IMR-90 (cell line): ENCODE results near the gene TOGARAM2. TPM values are rescaled to one million over a fixed set of nuclear protein-coding genes. Genes with fewer than 3 reads are reported as not detected.

ENCODE experiments used
- ATAC-seq: fragments of 200-7000 bp; cut with Tn5 transposase; 2 replicates; pipeline ENCODE4 v1.9.1; 2020; ENCODE audit warnings: low read depth, mild to moderate bottlenecking, moderate library complexity
- BruUV-seq: library from RNA; stranded (reverse); fragments of 400-500 nt; replicated peaks from 2 replicates; lab custom pipeline; 2021; lab: Mats Ljungman, UMichigan
- CTCF ChIA-PET: fragments of 300-600 bp; formaldehyde crosslinking; extraction: SDS; loops from one replicate; lab custom pipeline; 2021; ENCODE audit warnings: antibody characterized with exemption; lab: Yijun Ruan, JAX
- POLR2A ChIA-PET: fragments of 300-600 bp; sonication (Branson Sonifier 250); formaldehyde crosslinking; loops from one replicate; lab custom pipeline; 2022; ENCODE audit warnings: antibody characterized with exemption; ENCODE audit not compliant: unreplicated experiment; lab: Charles Lee
- DNase-seq: peaks from one replicate; pipeline ENCODE4 v3.0.0; 2013
- H2AFZ ChIP-seq: replicated peaks from 2 replicates; pipeline ENCODE3; 2013; ENCODE audit warnings: low read length, mild to moderate bottlenecking; ENCODE audit not compliant: poor library complexity
- H2AK5ac ChIP-seq: 2 replicates; pipeline ENCODE4 v1.6.1; 2013; ENCODE audit warnings: low read depth, low read length, inconsistent platforms
- H2AK9ac ChIP-seq: replicated peaks from 2 replicates; pipeline ENCODE3; 2013; ENCODE audit warnings: mild to moderate bottlenecking, low read depth, low read length, moderate library complexity; ENCODE audit not compliant: poor library complexity
- H2BK120ac ChIP-seq: 2 replicates; pipeline ENCODE4 v1.6.1; 2013; ENCODE audit warnings: low read depth, low read length, inconsistent platforms
- H2BK15ac ChIP-seq: 3 replicates; pipeline ENCODE4 v1.6.1; 2013; ENCODE audit warnings: low read depth, low read length, inconsistent platforms
- H2BK20ac ChIP-seq: 2 replicates; pipeline ENCODE4 v1.6.1; 2013; ENCODE audit warnings: low read depth, mild to moderate bottlenecking, inconsistent platforms, low read length, moderate library complexity
- H2BK5ac ChIP-seq: 2 replicates; pipeline ENCODE4 v1.6.1; 2013; ENCODE audit warnings: mild to moderate bottlenecking, low read depth, low read length, inconsistent platforms; ENCODE audit not compliant: poor library complexity, severe bottlenecking
- H3K14ac ChIP-seq: replicated peaks from 2 replicates; pipeline ENCODE4 v1.6.1; 2013; ENCODE audit warnings: low read depth, low read length, inconsistent platforms
- H3K18ac ChIP-seq: 2 replicates; pipeline ENCODE4 v1.6.1; 2013; ENCODE audit warnings: low read depth, low read length, control low read depth
- H3K23ac ChIP-seq: 2 replicates; pipeline ENCODE4 v1.6.1; 2013; ENCODE audit warnings: low read depth, low read length, inconsistent platforms
- H3K27ac ChIP-seq: 2 replicates; pipeline ENCODE4 v1.5.1; 2013; ENCODE audit warnings: mild to moderate bottlenecking, control low read depth, low read length; ENCODE audit not compliant: insufficient read depth
- H3K27me3 ChIP-seq: 2 replicates; pipeline ENCODE4 v1.6.1; 2013; ENCODE audit warnings: low read length; ENCODE audit not compliant: control insufficient read depth, insufficient read depth
- H3K36me3 ChIP-seq: 2 replicates; pipeline ENCODE4 v1.6.1; 2013; ENCODE audit warnings: low read length, mixed read lengths; ENCODE audit not compliant: control insufficient read depth, insufficient read depth
- H3K4ac ChIP-seq: 2 replicates; pipeline ENCODE4 v1.6.1; 2013; ENCODE audit warnings: low read depth, low read length, inconsistent platforms
- H3K4me1 ChIP-seq: 2 replicates; pipeline ENCODE4 v1.6.1; 2013; ENCODE audit warnings: low read length, mixed read lengths; ENCODE audit not compliant: control insufficient read depth, insufficient read depth
- H3K4me2 ChIP-seq: 2 replicates; pipeline ENCODE4 v1.6.1; 2013; ENCODE audit warnings: low read depth, mild to moderate bottlenecking, control low read depth, low read length, moderate library complexity
- H3K4me3 ChIP-seq: 2 replicates; pipeline ENCODE4 v1.5.1; 2013; ENCODE audit warnings: low read depth, mild to moderate bottlenecking, control low read depth, low read length, moderate library complexity; ENCODE audit not compliant: insufficient read depth
- H3K56ac ChIP-seq: 2 replicates; pipeline ENCODE4 v1.6.1; 2013; ENCODE audit warnings: low read length, inconsistent platforms; ENCODE audit not compliant: insufficient read depth; ENCODE audit errors: extremely low read depth
- H3K79me1 ChIP-seq, 2 experiments: 2 replicates each; pipeline ENCODE4 v1.6.1; 2013; ENCODE audit warnings: low read length in 2 of 2, inconsistent platforms in 1 of 2, low read depth in 1 of 2
- H3K9ac ChIP-seq: 2 replicates; pipeline ENCODE4 v1.6.1; 2013; ENCODE audit warnings: low read depth, low read length, control low read depth
- H3K9me1 ChIP-seq: 2 replicates; pipeline ENCODE4 v1.6.1; 2013; ENCODE audit warnings: low read length, inconsistent platforms; ENCODE audit not compliant: insufficient read depth
- H3K9me3 ChIP-seq: 2 replicates; pipeline ENCODE4 v1.6.1; 2013; ENCODE audit warnings: low read length; ENCODE audit not compliant: control insufficient read depth, insufficient read depth
- H4K20me1 ChIP-seq: 2 replicates; pipeline ENCODE4 v1.6.1; 2013; ENCODE audit warnings: low read length, inconsistent platforms; ENCODE audit not compliant: insufficient read depth
- H4K5ac ChIP-seq: 2 replicates; pipeline ENCODE4 v1.6.1; 2013; ENCODE audit warnings: mild to moderate bottlenecking, low read depth, low read length, control low read depth
- H4K8ac ChIP-seq, 2 experiments: 2 replicates each; pipeline ENCODE4 v1.6.1; 2013; ENCODE audit warnings: low read depth in 2 of 2, low read length in 2 of 2, control low read depth in 1 of 2, inconsistent platforms in 1 of 2
- H4K91ac ChIP-seq: 2 replicates; pipeline ENCODE4 v1.6.1; 2013; ENCODE audit warnings: low read depth, low read length, inconsistent platforms; ENCODE audit not compliant: insufficient read depth
- BHLHE40 ChIP-seq: fragments of 150-350 bp; IDR thresholded peaks from 2 replicates; pipeline ENCODE4 v1.6.1; 2016; ENCODE audit warnings: mild to moderate bottlenecking, low read depth, low read length
- CEBPB ChIP-seq: IDR thresholded peaks from 2 replicates; pipeline ENCODE4 v1.6.1; 2012; ENCODE audit warnings: low read depth, low read length, improper control_type of control experiment
- CHD1 ChIP-seq: IDR thresholded peaks from 2 replicates; pipeline ENCODE4 v1.6.1; 2012; ENCODE audit warnings: low read depth, low read length, improper control_type of control experiment
- CTCF ChIP-seq: conservative IDR thresholded peaks from 2 replicates; pipeline ENCODE4 v1.5.1; 2012; ENCODE audit warnings: mild to moderate bottlenecking, low read depth, low read length, improper control_type of control experiment
- ELK1 ChIP-seq: fragments of 150-350 bp; IDR thresholded peaks from 2 replicates; pipeline ENCODE4 v1.6.1; 2016; ENCODE audit warnings: low read depth, mild to moderate bottlenecking, low read length, moderate library complexity, borderline replicate concordance
- FOS ChIP-seq: fragments of 150-350 bp; IDR thresholded peaks from 2 replicates; pipeline ENCODE4 v1.6.1; 2016; ENCODE audit warnings: low read depth, low read length
- MAFK ChIP-seq: IDR thresholded peaks from 2 replicates; pipeline ENCODE4 v1.6.1; 2012; ENCODE audit warnings: low read depth, low read length, improper control_type of control experiment
- MAZ ChIP-seq: IDR thresholded peaks from 2 replicates; pipeline ENCODE4 v1.6.1; 2012; ENCODE audit warnings: low read depth, mild to moderate bottlenecking, low read length, improper control_type of control experiment, moderate library complexity, borderline replicate concordance
- MXI1 ChIP-seq: IDR thresholded peaks from 2 replicates; pipeline ENCODE4 v1.6.1; 2012; ENCODE audit warnings: low read depth, mild to moderate bottlenecking, low read length, moderate library complexity, borderline replicate concordance
- NFE2L2 ChIP-seq: fragments of 150-350 bp; IDR thresholded peaks from 2 replicates; pipeline ENCODE4 v1.6.1; 2016; ENCODE audit warnings: low read depth, mild to moderate bottlenecking, low read length
- POLR2A ChIP-seq: IDR thresholded peaks from 2 replicates; pipeline ENCODE4 v1.6.1; 2012; ENCODE audit warnings: mild to moderate bottlenecking, low read depth, low read length
- RAD21 ChIP-seq: IDR thresholded peaks from 2 replicates; pipeline ENCODE4 v1.6.1; 2012; ENCODE audit warnings: low read length, improper control_type of control experiment
- RCOR1 ChIP-seq: IDR thresholded peaks from 2 replicates; pipeline ENCODE4 v1.6.1; 2012; ENCODE audit warnings: mild to moderate bottlenecking, low read length, improper control_type of control experiment; ENCODE audit not compliant: insufficient replicate concordance
- RFX5 ChIP-seq: IDR thresholded peaks from 2 replicates; pipeline ENCODE4 v1.8.0; 2012; ENCODE audit warnings: low read depth, mild to moderate bottlenecking, low read length, moderate library complexity
- SMC3 ChIP-seq: fragments of 150-350 bp; IDR thresholded peaks from 2 replicates; pipeline ENCODE4 v1.6.1; 2016; ENCODE audit warnings: low read depth, mild to moderate bottlenecking, antibody characterized with exemption, low read length, moderate library complexity
- USF2 ChIP-seq: fragments of 150-350 bp; IDR thresholded peaks from 2 replicates; pipeline ENCODE4 v1.6.1; 2017; ENCODE audit warnings: mild to moderate bottlenecking, antibody characterized with exemption, low read length, low read depth
- WGBS, 2 experiments: methylation state at CpG; one replicate each; pipeline versions ENCODE4 v1.1.5 to v1.1.7; 2013; ENCODE audit warnings: missing lambda C conversion rate in 2 of 2; ENCODE audit not compliant: insufficient read length in 1 of 2; ENCODE audit errors: extremely low coverage in 2 of 2; 5-methylcytosine and 5-hydroxymethylcytosine counted together
- dilution Hi-C: fragments of 300-500 bp; cut with HindIII; formaldehyde crosslinking; loops from one replicate; pipeline ENCODE4 v1.14.3; 2018; ENCODE audit warnings: low sequenced_read_pairs; ENCODE audit not compliant: unreplicated experiment
- in situ Hi-C: fragments of 300-500 bp; cut with MboI; formaldehyde crosslinking; loops from 3 replicates; pipeline ENCODE4 v1.14.3; 2019; ENCODE audit warnings: low sequenced_read_pairs, inconsistent platforms, mixed read lengths
- intact Hi-C: fragments of 100-400 bp; cut with micrococcal nuclease; formaldehyde crosslinking; loops from 2 replicates; pipeline ENCODE4 v1.10.0; 2022
- polyA plus RNA-seq, 3 experiments: library from polyadenylated mRNA; depleted of rRNA; stranded (reverse); fragments of >200 nt; gene quantifications; 2 replicates each; pipeline ENCODE4 v1.2.3, GENCODE V29; 2012; ENCODE audit warnings: low replicate concordance in 1 of 3
- total RNA-seq: library from RNA; depleted of rRNA; stranded (reverse); fragments of >200 nt; gene quantifications from 2 replicates; pipeline ENCODE4 v1.2.3, GENCODE V29; 2012

Gene TOGARAM2
- total and polyA plus RNA-seq, 2 of the 4 experiments (the other 2 are of a cell fraction), result under 0.01 to 0.38 TPM

DNA sequence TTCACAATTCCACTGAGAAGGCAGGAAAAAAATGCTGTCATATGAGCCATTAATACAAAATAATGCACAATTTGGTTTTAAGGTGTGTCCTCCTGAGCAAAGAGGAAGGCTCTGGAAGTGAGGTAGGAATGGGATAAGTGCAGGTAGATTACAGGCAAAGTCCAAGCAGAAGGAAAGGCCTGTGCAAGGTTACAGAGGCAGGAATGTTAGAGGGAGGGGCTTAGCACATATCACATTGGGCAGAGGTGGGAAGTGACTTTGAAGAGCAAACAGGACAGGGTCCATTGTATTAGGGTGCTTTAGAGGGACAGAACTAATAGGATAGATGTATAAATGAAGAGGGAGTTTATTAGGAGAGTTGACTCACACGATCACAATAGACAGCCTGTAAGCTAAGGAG, 119.5 kb downstream of the TOGARAM2 start:
- H3K18ac ChIP-seq, result no peak overlapping the region
- no peak overlapping the region for H4K8ac ChIP-seq
- ATAC-seq (no peak), DNase-seq (no peak)
- H4K20me1 ChIP-seq, result no peaks in the 10 kb centered on the region
- WGBS, 2 experiments, result 75% methylated on average over 1 of the region's 1 CpG; no CpG with 5 or more reads in 1 of the 2 experiments
- H4K91ac ChIP-seq, result no peak overlapping the region
- BruUV-seq, result no TSS peak
- no peak overlapping the region for H3K4me2 ChIP-seq
- H2AK5ac ChIP-seq, result no peak overlapping the region
- no peak overlapping the region for H3K4me3 ChIP-seq
- H2BK120ac ChIP-seq, result no peak overlapping the region
- ChIA-PET POLR2A (no interaction called here), CTCF (no interaction called here)
- no peaks in the 10 kb centered on the region for H3K36me3 ChIP-seq
- H3K14ac ChIP-seq, result no peak overlapping the region
- H2BK15ac ChIP-seq, result no peak overlapping the region
- no peaks in the 10 kb centered on the region; the same call in 1 of the 2 replicates for H3K27me3 ChIP-seq
- H3K4me1 ChIP-seq, result no peaks in the 10 kb centered on the region
- dilution Hi-C loops, result no loop called here
- no peaks in the 10 kb centered on the region; the same call in 1 of the 2 replicates for H3K9me1 ChIP-seq
- no peak overlapping the region for H3K9ac ChIP-seq
- H3K56ac ChIP-seq, result no peak overlapping the region
- no peak for TF ChIP-seq CEBPB
- TF ChIP-seq SMC3, result no peak
- no peak for TF ChIP-seq POLR2A
- no peak for TF ChIP-seq ELK1
- no peak for TF ChIP-seq NFE2L2
- TF ChIP-seq USF2, result no peak
- TF ChIP-seq MAFK, result no peak
- no peak for TF ChIP-seq RAD21
- TF ChIP-seq CTCF, result no peak
- no peak for TF ChIP-seq RFX5
- TF ChIP-seq BHLHE40, result no peak
- no peak for TF ChIP-seq MAZ
- TF ChIP-seq CHD1, result no peak
- no peak for TF ChIP-seq MXI1
- TF ChIP-seq FOS, result no peak
- no peak for TF ChIP-seq RCOR1
- no peak overlapping the region for H3K4ac ChIP-seq
- H3K9me3 ChIP-seq, result no peaks in the 10 kb centered on the region
- no peak overlapping the region for H2BK5ac ChIP-seq
- no peak overlapping the region for H2BK20ac ChIP-seq
- no peak overlapping the region for H3K23ac ChIP-seq
- intact Hi-C loops, result no loop called here
- H3K27ac ChIP-seq, result no peak overlapping the region
- H2AFZ ChIP-seq, result no peak overlapping the region
- in situ Hi-C loops, result no loop called here
- H2AK9ac ChIP-seq, result no peak overlapping the region
- no peaks in the 10 kb centered on the region for H3K79me1 ChIP-seq
- H4K5ac ChIP-seq, result no peak overlapping the region
